Measurements from ENCODE around the gene FEZF1.

GRCh38 chr7:122311734-122312450 lies 7.3 kb upstream of the FEZF1 start:
- TF ChIP-seq POLR2A (IDR thresholded peaks at IDR 0.05) (no peak), CTCF (IDR thresholded peaks at IDR 0.05) (no peak)
